ENCODE data around the gene SAMD11. TPM values are rescaled to one million over a fixed set of nuclear protein-coding genes. Genes with fewer than 3 reads are reported as not detected.

Gene SAMD11
- total and polyA plus RNA-seq, 2 of the 8 experiments (the other 6 are each of a cell fraction or from before 2014, with no cell fraction given), result 0.18 to 0.30 TPM

DNA sequence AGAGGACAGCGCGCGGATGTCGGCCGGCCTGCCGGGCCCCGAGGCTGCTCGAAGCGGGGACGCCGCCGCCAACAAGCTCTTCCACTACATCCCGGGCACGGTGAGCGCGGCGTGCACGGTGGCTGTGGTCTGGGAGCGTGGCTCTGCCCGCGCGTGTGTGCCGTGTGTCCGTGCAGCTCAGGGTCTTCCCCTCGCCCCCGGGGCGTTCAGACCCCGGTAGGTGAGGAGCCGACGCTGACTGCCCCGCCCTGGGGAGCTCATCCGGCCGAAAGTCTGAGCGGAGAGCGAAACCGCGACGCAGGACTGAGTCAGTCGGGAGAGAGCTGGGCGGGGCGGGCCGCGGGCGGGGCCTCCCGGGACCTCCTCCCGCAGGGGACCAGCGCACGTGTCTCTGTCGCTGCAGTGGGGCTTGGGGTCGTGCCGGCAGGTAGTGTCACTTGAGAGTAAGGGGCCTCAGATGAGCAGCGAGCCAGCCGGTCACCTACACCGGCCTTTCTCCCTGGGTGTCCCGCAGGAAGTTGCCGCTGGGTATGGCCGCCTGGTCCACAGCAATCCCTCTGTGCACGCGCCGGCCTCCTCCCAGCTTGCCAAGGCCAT lies 43.1 kb downstream of the SAMD11 start:
- Histone ChIP-seq H3K9ac (replicated peaks in 1 of 4; ENCODE audit: extremely low read depth in 1 of 4, low read depth in 3 of 4, low read length in 3 of 4) (peak overlapping the region in 1 of 4 experiments; percentile 70; a peak in 3 of 7 replicates), H4K91ac (replicated peaks; ENCODE audit: insufficient read length, low read length) (peak overlapping the region; percentile 93), H3K4ac (replicated peaks; ENCODE audit: insufficient read length, low read depth, low read length) (peak overlapping the region; percentile 85), H3K4me1 (replicated peaks in 1 of 4; ENCODE audit: control insufficient read depth in 3 of 4, insufficient read depth in 4 of 4, low read length in 3 of 4) (peaks cover 0 to 13% (median 6%) of the 10 kb centered on the region in 4 experiments; a peak in 5 of 7 replicates), H3K9me3 (ENCODE audit: insufficient read depth in 2 of 2, low read depth in 1 of 2, low read length in 1 of 2) (no peaks in the 10 kb centered on the region), H2BK12ac (ENCODE audit: low read depth, low read length) (0 out of 2 replicates have a peak overlapping the region, but pooled peaks have one; percentile 52), H2AFZ (ENCODE audit: low read length) (no peak overlapping the region; the same call in 1 of the 2 replicates), H3K27ac (ENCODE audit: low read depth, low read length) (no peak overlapping the region), H3K79me1 (ENCODE audit: low read depth, low read length) (no peaks in the 10 kb centered on the region; the same call in 1 of the 2 replicates), H4K20me1 (replicated peaks in 1 of 2; ENCODE audit: control insufficient read depth in 1 of 2, insufficient read depth in 2 of 2, low read length in 2 of 2) (peaks cover 0 to 32% of the 10 kb centered on the region in 2 experiments), H3K18ac (ENCODE audit: extremely low read depth, low read length) (peak overlapping the region; percentile 95), H4K8ac (ENCODE audit: extremely low read depth, insufficient read depth, low read length) (peak overlapping the region; percentile 86; the same call in 1 of the 2 replicates), H2BK15ac (ENCODE audit: low read length) (no peak overlapping the region), H2BK20ac (ENCODE audit: low read length) (no peak overlapping the region), H2BK5ac (ENCODE audit: low read depth, low read length) (no peak overlapping the region; the same call in 1 of the 2 replicates), H3K23ac (ENCODE audit: insufficient read length) (no peak overlapping the region), H4K5ac (ENCODE audit: insufficient read length, low read depth, low read length) (no peak overlapping the region), H3K79me2 (ENCODE audit: control insufficient read depth in 1 of 2, insufficient read depth in 2 of 2, low read length in 2 of 2) (peaks cover 0 to 3% of the 10 kb centered on the region in 2 experiments; a peak in 1 of 4 replicates), H3K36me3 (ENCODE audit: control insufficient read depth in 2 of 4, insufficient read depth in 4 of 4, low read length in 3 of 4) (peaks cover 0 to 19% (median 10%) of the 10 kb centered on the region in 4 experiments; a peak in 7 of 8 replicates), H3K4me2 (ENCODE audit: insufficient read depth in 1 of 2, low read depth in 2 of 2, low read length in 2 of 2) (peak overlapping the region; percentile 83 to 99), H2BK120ac (replicated peaks; ENCODE audit: low read depth, low read length) (no peak overlapping the region), H3K4me3 (ENCODE audit: extremely low read depth in 1 of 4, insufficient read depth in 2 of 4, low read depth in 3 of 4, low read length in 4 of 4) (peak overlapping the region; percentile 38 to 70 (median 48)), H3K56ac (replicated peaks; ENCODE audit: insufficient read length, low read depth, low read length) (no peak overlapping the region), H2AK5ac (ENCODE audit: low read depth, low read length) (no peak overlapping the region), H3K27me3 (replicated peaks in 1 of 4; ENCODE audit: control insufficient read depth in 3 of 4, extremely low read depth in 1 of 4, insufficient read depth in 3 of 4, low read length in 3 of 4) (peaks cover 11 to 63% (median 53%) of the 10 kb centered on the region in 4 experiments), H3K23me2 (ENCODE audit: low read depth, low read length) (peaks cover 10% of the 10 kb centered on the region; the same call in 1 of the 2 replicates), H3K14ac (ENCODE audit: insufficient read length) (no peak overlapping the region)
- 2% methylated on average over 33 of the region's 60 CpGs; no CpG with 5 or more reads in 1 of the 2 experiments for WGBS, 2 experiments (ENCODE audit: extremely low coverage in 1 of 2, insufficient coverage in 1 of 2, insufficient read length in 1 of 2, insufficient replicate concordance in 2 of 2, low coverage in 1 of 2, low lambda C conversion rate in 2 of 2, missing lambda C conversion rate in 1 of 2)
- ChIA-PET POLR2A (ENCODE audit: partially characterized antibody) (interaction anchor here (0.7 to 2.2 kb wide), 10 partner anchors 8 to 98 kb away, joined by 3 to 11 read pairs (median 3); partner anchors contain the start of gene NOC2L), CTCF (ENCODE audit: partially characterized antibody) (interaction anchor here (0.5 to 1.1 kb wide), 5 partner anchors 14 to 275 kb away, joined by 3 to 6 read pairs (median 4); no protein-coding TSS in a partner anchor)
- TF ChIP-seq SUZ12 (IDR thresholded peaks at IDR 0.05; ENCODE audit: low read length) (peak; percentile 66), BRCA1 (IDR thresholded peaks at IDR 0.05; ENCODE audit: low read depth, low read length) (no peak), NRF1 (IDR thresholded peaks at IDR 0.05; ENCODE audit: low read depth, low read length) (no peak), RBBP5 (IDR thresholded peaks at IDR 0.05; ENCODE audit: borderline replicate concordance, low read depth, low read length) (peak; percentile 61; the same call in 1 of the 2 replicates), KDM4A (IDR thresholded peaks at IDR 0.05; ENCODE audit: low read depth, low read length, severe bottlenecking) (peak; percentile 87), GABPA (IDR thresholded peaks at IDR 0.05; ENCODE audit: borderline replicate concordance, insufficient read depth, low read length) (peak; percentile 27; the same call in 1 of the 2 replicates), EZH2 (IDR thresholded peaks at IDR 0.05; ENCODE audit: low read depth, low read length, severe bottlenecking) (peak; percentile 82), POLR2A (IDR thresholded peaks at IDR 0.05; ENCODE audit: control extremely low read depth in 1 of 2, low read depth in 2 of 2, low read length in 2 of 2) (peak in 1 of 2 experiments; percentile 46; a peak in 1 of 3 replicates), SIN3A (conservative IDR thresholded peaks at IDR 0.05 in 1 of 2, IDR thresholded peaks at IDR 0.05 in 1 of 2; ENCODE audit: low read depth in 1 of 2, low read length in 2 of 2) (0 out of 4 replicates have a peak, but pooled peaks of 1 of the 2 experiments have one; percentile 7)
- DNase-seq (ENCODE audit: low read depth in 1 of 2, low spot score in 2 of 2) (peak in 1 of 2 experiments; percentile 82), FAIRE-seq (no peak)
